ENCODE data around the gene JAKMIP1.

DNA sequence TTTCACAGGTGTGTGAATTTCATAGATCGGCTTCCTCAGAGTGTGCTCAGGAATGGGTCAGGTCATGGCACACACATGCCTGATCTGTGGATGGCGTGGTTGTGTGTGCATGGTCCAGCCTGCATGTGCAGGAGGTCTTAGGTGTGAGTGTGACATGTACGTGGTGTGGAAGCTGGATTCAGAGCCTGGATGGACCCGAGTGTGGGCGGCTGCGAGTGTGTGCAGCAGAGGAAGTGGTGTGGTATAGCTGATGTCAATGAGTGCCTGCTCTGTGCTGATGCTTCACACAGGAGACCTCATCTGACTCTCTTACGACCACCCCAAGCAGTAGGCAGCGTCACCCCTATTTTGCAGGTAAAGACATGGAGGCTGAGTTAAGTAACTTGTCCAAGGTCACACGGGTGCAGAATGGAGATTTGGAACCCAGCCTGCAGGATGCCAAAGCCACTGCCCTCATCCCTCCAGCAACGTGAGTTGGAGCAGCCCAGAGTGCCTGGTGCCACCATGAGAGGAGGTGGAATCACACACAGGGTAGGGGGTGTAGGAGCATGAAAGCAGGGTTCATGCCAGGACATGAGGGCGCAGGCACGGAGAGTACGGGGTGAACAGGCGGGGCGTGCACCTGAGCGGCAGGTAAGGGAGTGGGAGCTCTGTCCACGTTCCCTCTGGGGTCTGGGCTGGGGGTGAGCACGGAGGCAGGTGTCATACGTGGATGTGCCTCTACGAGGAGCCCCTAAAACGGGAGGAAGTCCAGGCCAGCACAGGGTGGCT lies 157.9 kb downstream of the JAKMIP1 start:
- TF ChIP-seq CTCF (IDR thresholded peaks at IDR 0.05): no peak
- TF ChIP-seq EZH2 (IDR thresholded peaks at IDR 0.05; ENCODE audit: borderline replicate concordance, insufficient read depth, low read depth, low read length, poor library complexity, severe bottlenecking): no peak
